Skin of body (tissue), 2 donors: ENCODE data around the gene SCN5A. TPM values are rescaled to one million over a fixed set of nuclear protein-coding genes. Genes with fewer than 3 reads are reported as not detected.
A peak's percentile ranks its signal among the peaks of the same experiment; 100 is the strongest.

Experiments used
- DNase-seq: peaks from one replicate; lab custom pipeline; 2025; lab: John Stamatoyannopoulos, UW
- total RNA-seq: library from RNA; depleted of rRNA; stranded (reverse); fragments of >200 nt; gene quantifications from one replicate; pipeline ENCODE4 v1.2.3, GENCODE V29; 2014

Gene SCN5A
- total RNA-seq, 1 donor from 2014 or later: 0.39 TPM

DNA sequence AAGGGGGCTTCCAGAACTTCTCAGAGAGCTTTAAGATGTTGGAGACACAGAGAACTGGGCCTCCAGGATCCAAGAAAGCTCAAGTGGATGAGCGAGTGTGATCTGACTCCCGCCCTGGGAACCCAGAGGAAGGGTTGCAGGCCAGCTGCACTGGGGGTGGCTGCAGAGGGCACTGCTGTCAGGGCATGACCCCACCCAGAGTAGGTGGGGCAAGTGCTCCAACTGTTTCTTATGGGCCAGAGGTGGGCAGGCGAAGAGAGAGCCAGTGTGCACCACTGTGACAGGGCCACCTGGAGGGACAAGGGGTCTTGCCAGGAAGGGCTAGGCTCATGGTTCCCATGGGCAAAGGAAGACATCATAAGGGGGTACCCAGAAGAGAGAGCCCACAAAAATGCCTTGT lies 104.6 kb downstream of the SCN5A start:
- DNase-seq: no peak

DNA sequence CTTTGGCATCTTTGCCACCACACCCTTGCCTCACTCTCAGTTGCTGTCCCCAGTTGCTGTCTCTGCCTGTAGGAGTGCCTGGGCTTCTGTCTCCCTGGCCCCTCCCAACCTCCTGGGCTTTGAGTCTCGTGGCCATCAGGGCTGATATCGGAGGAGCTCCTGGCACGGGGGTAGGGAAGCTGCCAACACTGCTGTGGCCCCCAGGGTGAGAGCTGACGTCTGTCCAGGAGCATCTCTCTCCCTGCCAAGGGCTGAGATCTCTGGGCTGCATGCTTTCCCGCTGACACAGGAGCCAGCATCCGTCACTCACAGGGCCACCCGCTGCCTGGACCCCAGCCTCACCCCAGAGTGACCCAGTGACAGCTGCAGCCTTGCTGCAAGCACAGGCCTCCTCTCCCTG lies 105.9 kb downstream of the SCN5A start:
- DNase-seq: no peak

DNA sequence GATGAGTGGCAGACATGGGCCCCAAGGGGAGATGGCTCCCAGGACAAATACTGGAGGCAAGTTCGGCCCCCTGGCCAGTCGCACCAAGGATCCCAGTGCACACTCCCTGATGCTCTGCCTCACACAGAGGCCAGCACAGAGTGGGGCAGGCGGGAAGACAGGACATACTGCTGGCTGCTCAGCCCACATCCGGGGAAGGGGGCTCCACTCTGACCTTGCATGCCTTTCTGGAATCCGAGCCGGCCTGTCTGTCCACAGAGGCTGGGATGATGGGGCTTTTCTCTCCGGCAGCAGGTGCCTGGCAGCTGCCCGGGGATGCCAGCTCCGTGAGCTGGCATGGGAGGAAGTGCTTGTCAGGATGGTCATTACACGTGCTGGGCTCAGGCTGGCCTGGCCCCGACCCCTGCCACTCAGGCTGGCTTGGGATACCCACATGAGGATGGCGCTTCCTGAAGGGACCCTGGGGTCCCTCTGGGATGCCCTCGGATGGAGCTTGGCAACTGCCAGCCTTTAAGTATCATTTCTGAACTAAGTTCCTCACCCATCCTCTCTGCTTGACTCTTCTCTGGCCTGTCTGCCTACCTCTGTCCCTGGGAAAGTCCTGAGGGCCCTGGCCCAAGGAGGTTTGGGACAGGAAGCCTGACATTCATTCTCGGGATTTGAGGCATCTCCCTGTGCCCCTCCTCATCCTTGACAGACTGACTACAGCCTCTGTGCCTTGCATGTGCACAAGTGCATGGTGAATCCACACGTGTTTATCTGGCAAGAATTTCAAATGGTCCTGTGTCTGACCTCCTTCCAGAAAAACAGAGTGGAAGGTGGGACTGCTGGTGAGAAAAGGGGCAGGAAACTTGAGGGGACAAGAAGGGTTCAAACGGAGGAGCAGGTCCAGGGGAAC lies 106.8 kb downstream of the SCN5A start:
- no peak for DNase-seq

DNA sequence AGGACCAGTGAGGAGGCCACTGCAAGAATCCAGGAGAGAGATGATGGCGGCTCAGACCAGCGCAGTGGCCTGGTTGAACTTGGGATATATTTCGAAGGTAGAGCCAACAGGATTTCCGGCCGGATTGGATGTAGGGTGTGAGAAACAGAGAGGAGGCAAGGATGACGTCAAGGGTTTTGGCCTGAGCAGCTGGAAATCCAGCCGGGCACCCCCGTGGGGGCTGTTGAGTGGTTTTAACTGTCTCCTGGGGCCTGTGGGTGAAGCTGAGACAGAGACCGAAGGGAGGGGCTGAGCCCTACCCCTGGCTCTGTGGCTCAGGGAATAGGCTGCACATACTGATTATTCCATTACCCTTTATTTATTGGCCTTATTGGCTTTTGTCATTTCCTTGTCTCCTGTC lies 107.7 kb downstream of the SCN5A start:
- DNase-seq: no peak

DNA sequence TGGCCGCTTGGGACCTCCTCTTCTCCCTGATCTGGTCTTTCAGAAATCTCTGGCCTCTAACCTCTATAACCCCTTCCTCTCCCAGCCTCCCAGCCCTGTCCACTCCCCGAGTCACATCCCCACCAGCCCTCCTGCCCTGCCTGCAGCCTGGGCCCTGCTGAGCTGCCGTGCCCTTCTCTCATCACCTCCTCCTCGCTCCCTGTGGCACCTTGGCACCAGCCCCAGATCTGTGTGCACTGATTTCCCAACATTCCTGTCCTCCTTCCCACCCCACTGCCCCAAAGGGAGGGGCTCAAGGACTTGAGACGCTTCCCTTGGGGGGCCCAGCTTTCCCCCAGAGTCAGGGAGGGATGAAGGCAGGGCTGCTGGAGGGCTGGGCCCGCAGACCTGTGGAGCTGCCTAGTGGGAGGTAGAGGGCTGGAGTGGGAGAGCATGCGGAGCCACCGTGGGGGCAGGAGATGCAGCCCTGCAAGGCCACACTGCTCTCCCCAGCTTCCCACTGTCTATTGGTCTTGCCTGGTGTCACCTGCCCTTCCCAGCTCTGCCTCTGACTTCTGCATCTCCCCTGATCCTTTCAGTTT lies 110.6 kb downstream of the SCN5A start:
- DNase-seq: no peak

DNA sequence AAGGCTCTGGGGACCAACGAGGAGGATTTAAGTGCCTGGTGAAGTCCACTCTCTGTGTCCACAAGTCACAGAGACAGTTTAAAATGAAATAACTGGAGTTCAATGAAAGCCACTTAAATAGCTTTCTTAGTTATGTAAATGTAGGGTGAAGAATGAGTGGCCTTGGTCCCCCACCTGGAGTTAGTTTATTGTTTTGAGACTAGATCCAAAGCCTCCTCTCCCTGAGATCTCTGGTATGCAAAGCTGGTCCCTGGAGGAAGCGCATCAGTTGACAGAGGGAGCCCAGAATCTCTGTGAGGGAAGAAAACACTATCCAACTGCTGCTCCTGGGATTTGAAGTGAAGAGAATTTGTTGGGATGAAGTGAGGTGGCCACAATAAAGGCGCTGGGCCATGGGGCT lies 112.8 kb downstream of the SCN5A start:
- DNase-seq: no peak

DNA sequence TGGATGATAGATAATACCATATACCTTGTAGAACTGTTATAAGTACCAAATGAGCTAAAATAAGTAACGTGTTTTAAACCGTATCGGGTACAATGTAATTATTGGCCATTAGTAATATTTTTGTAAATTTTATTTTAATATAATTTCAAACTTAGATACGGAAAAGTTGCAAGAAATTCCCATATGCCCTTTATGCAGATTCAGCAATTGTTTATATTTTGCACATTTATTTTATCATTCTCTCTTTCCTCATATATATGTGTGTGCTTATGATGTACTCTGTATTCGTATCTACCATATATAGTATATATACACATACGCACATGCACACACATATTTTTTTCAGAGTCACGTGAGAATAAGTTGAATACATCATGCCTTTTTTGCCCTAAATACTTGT lies 114.9 kb downstream of the SCN5A start:
- no peak for DNase-seq

DNA sequence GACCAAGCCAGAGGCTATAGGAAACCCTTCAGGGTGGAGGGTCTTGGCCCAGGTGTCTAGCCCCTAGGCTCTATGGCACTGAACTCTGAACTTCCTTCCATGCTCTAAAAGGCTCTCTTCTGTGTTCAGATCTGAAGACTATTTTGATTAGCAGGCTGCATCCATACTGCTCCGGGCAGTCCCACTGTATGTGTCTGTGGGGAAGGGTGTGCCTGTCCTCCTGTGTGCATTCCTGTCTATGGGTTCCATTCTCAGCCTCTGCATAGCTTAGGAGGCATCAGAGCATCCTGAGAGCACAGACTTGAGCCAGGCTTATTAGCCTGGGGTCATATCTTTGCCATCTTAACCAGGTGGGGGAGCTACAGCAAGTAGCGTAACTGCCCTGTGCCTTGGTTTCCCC lies 115.3 kb downstream of the SCN5A start:
- DNase-seq: no peak

DNA sequence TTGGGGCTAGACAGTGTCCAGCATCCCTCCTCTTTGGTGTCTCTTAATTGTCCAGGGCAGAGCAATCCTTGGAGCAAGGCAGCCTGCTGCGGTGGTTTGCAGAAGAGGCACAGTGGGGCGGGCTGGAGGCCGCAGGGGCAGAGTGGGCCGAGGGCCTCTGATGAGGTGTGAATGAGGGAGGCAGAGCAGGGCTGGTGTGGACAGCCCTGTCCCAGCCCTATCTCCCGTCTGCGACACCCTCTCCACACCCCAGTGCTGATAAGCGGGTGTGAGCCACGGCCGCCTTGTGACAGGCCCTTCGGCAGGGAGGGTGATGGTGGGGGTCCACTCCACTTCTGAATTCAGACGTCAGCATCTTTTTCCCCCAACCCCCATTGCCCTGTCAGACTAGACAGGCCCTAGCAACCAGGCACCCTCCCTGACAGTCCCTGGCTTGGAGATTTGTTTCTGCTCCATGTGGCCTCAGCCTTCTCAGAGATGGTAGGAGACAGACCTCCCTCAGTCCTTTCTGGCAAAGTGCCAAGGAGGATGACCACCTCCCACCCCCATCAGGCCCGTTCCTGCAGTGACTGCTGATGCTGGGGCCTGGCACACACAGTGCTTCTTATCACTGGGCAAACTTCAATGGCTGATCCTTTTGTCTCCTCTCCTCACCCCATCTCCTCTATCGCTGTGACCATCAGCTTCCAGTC lies 116.1 kb downstream of the SCN5A start:
- no peak for DNase-seq

DNA sequence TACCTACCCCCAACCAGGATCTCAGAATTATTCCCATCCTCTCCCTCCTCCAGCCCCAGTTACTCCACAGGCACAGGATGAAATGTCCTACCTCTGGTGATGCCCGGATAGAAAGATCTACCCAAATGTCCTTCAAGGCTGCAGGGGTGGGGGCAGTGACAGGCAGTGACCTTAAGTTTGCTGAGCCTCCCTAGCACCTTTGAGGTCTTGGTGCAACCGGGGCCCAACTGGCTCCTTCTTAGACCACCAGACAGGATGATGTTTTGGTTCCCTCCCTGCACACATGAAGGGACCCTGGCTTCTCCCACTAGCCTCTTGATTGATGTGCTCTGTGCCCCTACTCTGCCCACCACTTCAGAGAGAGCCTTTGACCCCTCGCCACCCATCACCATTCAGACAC lies 117.0 kb downstream of the SCN5A start:
- no peak for DNase-seq

DNA sequence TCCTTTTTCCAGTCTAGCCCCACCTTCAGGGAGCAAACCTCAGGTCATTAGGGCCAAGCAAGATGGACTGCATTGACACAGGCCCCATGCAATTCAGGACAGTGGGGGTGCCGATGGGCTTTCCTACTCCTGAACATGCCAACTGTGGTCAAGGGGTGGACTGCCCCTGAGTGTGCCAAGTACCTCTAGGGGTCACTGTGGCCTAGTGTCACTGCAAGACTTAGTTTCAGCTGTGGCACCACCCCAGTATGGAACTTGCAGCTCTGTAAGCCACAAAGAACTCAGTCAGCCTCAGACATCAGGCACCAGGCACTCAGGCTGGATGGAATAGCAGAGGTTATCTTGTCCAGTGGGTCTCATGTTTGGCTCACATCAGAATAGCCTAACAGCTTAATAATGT lies 121.0 kb downstream of the SCN5A start:
- no peak for DNase-seq

DNA sequence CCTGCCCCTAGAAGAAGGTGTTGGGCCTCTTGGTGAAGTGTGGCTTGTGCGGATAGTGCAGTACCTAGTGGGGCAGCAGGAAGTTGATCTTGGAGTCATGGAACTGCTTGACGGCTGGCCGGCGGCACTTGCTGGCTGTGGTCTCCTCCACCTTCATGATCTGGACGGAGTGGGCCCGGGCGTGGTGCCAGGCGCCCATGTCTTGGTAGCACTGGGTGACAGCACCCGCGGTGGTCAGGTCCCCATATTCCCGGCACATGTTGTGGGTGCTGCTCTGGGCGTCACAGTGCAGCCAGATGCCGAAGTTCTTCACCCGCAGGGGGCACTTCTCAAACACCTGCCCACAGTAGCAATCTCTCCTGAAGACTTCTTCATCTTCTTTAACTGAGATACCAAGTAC lies 122.7 kb downstream of the SCN5A start:
- no peak for DNase-seq

DNA sequence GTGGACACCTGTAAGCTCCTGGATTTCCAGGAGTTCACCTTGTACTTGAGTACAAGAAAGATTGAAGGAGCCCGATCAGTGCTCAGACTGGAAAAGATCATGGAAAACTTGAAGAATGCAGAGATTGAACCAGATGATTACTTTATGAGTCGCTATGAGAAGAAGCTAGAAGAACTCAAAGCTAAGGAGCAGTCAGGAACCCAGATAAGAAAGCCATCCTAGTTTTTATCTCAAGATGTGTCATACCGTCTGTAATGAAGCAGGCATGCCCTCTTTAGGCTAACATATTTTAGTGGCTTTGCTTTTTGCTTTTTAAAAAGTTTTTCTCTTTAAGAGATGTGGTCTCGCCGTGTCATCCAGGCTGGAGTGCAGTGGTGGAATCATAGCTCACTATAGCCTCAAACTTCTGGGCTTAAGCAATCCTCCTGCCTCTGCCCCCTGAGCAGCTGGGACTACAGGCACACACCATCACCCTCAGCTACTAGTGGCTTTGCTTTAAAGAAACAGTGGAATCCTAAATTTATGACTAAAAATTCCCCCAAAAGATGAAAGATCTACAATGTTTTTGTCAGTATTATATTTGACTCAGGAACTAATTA lies 125.2 kb downstream of the SCN5A start:
- DNase-seq: no peak

DNA sequence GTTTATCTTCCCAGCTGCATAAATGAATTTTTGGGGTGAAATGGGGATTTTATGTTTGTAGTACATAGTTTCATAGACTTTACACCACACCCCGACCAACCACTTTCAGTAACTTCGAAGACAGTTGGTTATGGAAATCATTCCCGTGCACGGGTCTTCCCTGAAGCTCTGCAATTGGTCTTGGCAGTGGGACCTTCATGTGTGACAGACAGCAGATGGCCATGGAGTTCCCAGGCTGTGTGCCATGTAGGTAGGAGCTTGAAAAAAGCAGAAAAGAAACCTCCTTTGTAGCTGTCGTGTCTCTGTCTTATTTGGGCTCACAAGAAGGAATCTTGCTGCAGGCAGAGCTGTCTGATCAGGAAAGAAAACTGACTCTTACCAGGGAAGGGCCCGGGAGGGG lies 127.5 kb downstream of the SCN5A start:
- DNase-seq: no peak

DNA sequence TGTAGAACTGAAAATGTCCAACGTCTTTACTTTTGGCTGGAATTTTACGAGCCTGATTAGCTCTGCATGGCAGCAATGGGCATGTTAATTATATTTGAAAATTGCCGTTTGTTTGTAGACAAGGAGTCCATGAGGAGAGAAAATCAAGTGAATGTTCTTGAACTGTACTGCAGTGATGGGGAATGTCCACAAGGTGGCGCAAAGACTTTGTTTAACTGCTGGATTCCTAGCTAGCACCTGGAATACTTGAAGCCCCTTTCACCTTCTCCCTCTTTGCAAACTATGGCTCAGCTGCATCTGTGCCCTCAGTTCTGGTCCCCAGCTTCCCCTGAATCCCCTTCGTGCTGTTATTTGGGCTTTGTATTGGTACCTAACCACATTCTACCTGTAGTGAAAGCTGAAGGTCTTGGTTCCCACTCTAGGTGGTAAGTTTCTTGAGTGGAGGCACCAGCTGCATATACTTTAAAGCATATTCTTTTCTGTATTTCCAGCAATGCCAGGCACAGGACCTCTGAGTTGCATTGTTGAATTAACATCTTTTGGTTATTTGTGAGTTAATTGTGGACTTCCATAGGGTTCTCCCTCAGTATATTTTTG lies 128.0 kb downstream of the SCN5A start:
- peak; percentile 47 for DNase-seq

DNA sequence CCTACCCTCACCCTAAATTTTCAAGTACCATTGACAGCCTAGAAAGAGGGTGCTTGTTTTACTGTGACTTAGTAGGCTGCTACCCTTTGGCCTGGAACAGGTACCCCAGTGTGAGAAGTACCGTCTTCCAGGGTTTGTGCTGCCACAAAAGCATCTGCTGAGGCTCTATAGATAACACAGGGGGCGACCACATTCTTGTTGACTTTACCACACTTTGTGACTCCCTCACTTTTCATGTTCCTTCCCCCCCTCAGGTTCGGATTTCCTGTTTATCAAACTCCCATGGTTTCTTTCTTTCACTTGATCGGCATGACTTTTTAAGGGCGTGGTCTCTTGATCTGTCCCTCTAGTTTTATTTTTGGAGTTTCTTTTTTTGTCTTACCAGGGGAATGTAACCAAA lies 129.8 kb downstream of the SCN5A start:
- no peak for DNase-seq

DNA sequence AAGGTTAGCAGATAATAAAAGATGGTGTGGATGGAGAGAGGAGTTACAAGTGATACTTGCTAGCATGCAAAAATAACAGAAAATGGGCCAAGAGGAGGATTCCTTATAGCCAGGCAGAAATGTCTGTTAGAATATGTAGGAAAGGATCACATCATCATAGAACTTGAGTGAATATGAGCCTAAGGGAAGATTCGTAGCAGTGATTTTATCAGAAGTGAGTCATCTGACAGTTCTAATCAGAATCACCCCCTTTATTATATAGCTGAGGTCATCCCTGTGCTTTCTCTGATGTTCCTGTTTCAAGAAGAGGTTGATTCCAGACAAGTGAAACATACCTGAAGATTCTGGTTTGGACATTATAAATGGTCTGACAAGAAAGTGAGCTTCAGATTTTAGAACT lies 130.5 kb downstream of the SCN5A start:
- DNase-seq: no peak

DNA sequence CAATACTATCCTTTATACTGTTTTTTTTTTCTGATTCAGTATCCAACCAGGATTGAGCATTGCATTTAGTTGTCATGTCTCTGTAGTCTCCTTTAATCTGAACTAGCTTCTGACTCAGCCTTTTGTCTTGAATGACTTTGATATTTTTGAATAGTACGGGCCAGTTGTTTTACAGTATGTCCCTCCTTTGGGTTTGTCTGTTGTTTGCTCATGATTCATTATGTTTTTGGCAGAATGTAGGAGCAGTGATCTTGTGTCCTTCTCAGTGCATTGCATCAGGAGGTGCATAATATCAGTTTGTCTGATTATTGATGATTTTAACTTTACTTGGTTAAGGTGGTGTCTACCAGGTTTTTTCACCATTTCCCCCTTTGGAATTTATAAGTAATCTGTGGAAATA lies 132.8 kb downstream of the SCN5A start:
- no peak for DNase-seq

DNA sequence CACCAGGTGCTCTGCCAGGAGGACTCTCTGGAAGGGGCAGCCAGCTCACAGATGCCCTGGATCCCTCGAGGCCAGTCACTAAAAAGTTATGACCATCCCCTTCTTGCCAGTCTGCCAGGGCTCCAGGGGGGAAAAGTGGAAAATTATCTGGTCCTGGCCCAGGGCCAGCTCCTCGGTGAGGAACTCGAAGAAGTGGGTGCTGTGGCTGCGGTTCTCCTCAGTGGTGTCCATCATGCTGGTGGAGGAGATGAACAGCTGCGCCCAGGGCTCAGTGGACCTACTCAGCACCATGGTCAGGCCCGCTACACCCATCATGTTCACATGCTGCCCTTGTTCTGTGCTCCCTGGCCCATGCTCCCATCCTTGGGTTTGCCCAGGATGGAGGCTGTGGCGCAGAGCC lies 134.1 kb downstream of the SCN5A start:
- DNase-seq: no peak

DNA sequence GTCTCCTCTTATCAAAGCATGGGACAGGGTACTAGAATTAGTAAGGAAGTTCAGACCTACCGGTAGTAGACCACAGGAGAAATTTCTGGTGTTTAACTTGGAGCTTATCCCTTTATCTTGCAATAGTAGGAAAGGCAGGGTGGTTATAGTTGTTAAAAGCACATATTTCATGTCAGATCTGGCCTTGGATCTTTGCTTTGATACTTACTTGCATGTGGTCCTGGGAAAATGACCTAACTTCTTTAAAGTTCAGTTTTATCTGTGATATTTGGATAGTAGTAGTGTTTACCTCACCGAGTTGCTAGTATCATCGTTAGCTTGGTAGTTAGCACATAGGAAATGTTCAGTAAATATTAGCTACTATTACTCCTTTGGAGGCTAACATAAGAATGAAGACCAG lies 137.9 kb downstream of the SCN5A start:
- no peak for DNase-seq

DNA sequence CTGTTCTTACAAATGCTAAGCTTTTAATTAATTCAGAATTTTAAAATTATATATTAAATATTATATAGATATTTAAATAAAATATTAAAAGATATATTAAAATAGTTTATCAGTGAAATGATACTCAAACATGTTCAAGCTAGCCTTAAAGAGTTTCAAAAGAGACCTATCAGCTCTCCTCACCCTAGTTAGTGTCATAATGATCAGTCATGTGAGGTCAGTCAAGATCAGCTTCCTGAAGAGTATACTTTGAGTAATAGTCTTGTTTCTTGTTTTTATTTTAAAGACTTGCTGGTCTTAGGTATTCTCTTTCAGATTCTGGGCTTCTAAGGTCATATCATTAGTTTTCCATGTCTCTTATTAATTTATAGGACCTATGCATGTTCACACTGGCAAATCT lies 138.9 kb downstream of the SCN5A start:
- no peak for DNase-seq

DNA sequence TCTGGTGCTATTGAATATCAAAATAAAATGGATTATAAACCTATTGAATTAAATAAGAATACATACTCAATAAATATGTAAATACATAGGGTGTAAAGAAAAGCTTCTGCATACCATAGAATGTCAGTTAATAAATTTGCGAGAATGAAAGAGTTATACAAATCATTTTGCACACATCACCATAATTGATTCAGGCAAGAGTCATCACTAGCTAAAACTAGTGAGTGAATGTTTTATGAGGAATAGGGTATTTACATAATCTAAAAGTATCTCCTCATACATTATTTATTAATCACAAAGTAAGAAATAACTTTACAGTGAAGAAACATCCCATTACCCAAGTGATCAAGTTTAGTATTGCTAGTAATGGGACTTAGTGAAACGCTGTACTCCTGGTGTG lies 139.8 kb downstream of the SCN5A start:
- DNase-seq: no peak
